ENCODE data around the gene FRRS1L.

The FRRS1L gene

GRCh38 chr9:109158651-109159050 is 8.4 kb downstream of the FRRS1L start:
- no peak for DNase-seq (ENCODE audit: low read depth)
- TF ChIP-seq, protein P1, sequence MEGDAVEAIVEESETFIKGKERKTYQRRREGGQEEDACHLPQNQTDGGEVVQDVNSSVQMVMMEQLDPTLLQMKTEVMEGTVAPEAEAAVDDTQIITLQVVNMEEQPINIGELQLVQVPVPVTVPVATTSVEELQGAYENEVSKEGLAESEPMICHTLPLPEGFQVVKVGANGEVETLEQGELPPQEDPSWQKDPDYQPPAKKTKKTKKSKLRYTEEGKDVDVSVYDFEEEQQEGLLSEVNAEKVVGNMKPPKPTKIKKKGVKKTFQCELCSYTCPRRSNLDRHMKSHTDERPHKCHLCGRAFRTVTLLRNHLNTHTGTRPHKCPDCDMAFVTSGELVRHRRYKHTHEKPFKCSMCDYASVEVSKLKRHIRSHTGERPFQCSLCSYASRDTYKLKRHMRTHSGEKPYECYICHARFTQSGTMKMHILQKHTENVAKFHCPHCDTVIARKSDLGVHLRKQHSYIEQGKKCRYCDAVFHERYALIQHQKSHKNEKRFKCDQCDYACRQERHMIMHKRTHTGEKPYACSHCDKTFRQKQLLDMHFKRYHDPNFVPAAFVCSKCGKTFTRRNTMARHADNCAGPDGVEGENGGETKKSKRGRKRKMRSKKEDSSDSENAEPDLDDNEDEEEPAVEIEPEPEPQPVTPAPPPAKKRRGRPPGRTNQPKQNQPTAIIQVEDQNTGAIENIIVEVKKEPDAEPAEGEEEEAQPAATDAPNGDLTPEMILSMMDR (IDR thresholded peaks at IDR 0.05; ENCODE audit: control insufficient read depth, insufficient read depth, low read depth, low read length, missing control alignments) = no peak
- H3K4me3 ChIP-seq (ENCODE audit: control insufficient read depth, low read depth, low read length) = no peak overlapping the region

- H3K4me3 ChIP-seq (ENCODE audit: control insufficient read depth, low read depth, low read length) = no peak overlapping the region
- DNase-seq (ENCODE audit: low read depth) = no peak
- TF ChIP-seq, protein P1 (IDR thresholded peaks at IDR 0.05; ENCODE audit: control insufficient read depth, insufficient read depth, low read depth, low read length, missing control alignments) = no peak
These were observed 10.3 kb downstream of the FRRS1L start for GRCh38 chr9:109156708-109157107.

DNA sequence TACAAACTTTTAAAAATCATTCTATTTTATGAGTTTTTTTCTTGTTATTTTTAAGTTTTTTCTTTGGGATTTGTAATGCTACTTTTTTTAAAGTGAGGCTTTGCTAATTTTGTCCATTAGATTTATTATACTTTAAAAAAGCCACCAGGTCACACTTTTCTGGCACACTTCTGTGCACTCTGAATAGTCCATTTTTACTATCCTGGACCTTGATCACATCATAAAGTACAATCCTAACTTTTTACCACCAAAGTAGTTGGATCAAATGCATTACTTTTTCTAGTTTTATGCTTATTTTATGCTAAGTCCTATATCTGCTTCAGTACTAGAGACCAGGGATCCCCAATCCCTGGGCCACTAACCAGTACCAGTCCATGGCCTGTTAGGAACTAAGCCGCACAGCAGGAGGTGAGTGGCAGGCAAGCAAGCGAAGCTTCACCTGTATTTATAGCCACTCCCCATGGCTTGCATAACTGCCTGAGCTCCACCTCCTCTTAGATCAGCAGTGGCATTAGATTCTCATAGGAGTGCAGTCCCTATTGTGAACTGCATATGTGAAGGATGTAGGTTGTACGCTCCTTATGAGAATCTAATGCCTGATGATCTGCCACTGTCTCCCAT is 16.0 kb downstream of the FRRS1L start:
- no peak overlapping the region for H3K4me3 ChIP-seq (ENCODE audit: control insufficient read depth, low read depth, low read length)
- TF ChIP-seq, protein P1 (IDR thresholded peaks at IDR 0.05; ENCODE audit: control insufficient read depth, insufficient read depth, low read depth, low read length, missing control alignments) = no peak
- no peak for DNase-seq (ENCODE audit: low read depth)

DNA sequence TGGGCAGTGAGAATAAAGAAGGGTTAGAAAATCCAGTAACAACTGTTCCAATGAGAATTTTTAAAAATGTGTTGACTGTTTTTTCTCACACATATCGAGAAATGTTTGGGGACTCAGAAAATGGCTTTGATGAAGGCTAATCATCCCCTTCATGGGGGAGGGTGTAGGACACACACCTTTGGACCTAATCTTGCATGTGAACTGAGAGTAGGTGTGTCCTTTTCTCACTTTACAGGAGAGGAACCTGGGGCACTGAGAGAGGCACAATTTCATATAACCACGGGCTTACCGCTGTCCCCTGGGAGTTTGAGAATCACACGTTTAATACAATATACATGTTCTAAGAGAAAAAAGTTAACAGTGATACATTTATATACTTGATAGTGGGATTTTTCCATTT is 17.3 kb downstream of the FRRS1L start:
- H3K4me3 ChIP-seq (ENCODE audit: control insufficient read depth, low read depth, low read length) = no peak overlapping the region
- TF ChIP-seq, protein P1 (IDR thresholded peaks at IDR 0.05; ENCODE audit: control insufficient read depth, insufficient read depth, low read depth, low read length, missing control alignments) = no peak
- DNase-seq (ENCODE audit: low read depth) = no peak

DNA sequence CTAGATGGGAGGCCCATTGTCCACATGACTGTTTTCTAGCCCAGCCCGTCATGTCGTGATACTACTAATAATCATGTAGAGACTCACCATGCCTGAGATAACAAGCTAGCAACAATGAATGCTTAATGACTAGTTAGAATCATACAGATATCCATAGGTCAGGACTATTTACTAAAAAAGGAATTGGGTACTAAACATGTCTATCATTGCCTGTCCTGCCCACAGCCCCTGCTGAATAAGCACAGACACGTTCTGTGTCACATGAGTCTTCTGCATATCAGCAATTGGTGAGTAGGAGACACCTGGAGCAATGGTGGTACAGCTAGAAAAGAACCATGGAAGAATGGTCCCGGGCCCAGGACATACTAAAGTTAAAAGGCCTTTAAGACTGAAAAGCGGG is 18.0 kb downstream of the FRRS1L start:
- TF ChIP-seq, protein P1 (IDR thresholded peaks at IDR 0.05; ENCODE audit: control insufficient read depth, insufficient read depth, low read depth, low read length, missing control alignments) = no peak

GRCh38 chr9:109145051-109145450 is 22.0 kb downstream of the FRRS1L start:
- DNase-seq (ENCODE audit: low read depth) = no peak
- no peak overlapping the region for H3K4me3 ChIP-seq (ENCODE audit: control insufficient read depth, low read depth, low read length)
- TF ChIP-seq, protein P1 (IDR thresholded peaks at IDR 0.05; ENCODE audit: control insufficient read depth, insufficient read depth, low read depth, low read length, missing control alignments) = no peak

More for the DNA sequence above, 18.0 kb downstream of the FRRS1L start:
- no peak overlapping the region for H3K4me3 ChIP-seq (ENCODE audit: control insufficient read depth, low read depth, low read length)
- DNase-seq (ENCODE audit: low read depth) = no peak
